Spleen (tissue), 11 donors: ENCODE data around the gene KRT16. TPM values are rescaled to one million over a fixed set of nuclear protein-coding genes. Genes with fewer than 3 reads are reported as not detected.
"Not testable (repeated sequence)": the region's sequence is repeated elsewhere in the genome, so short reads cannot be mapped to it uniquely, and the experiment has no call there.

ENCODE experiments used
- DNase-seq: peaks from one replicate; pipeline ENCODE4 v3.0.0-alpha.2; 2020
- H3K27ac ChIP-seq, 8 donors: fragments of 200-600 bp; sonication (generic) in 7 of 8; 1 replicate in 4 of 8; 2 replicates in 4 of 8; pipeline versions ENCODE4 v1.5.0 to v1.8.0; 2016 to 2021; ENCODE audit warnings: inconsistent platforms in 4 of 8, mild to moderate bottlenecking in 4 of 8, moderate library complexity in 1 of 8
- H3K27me3 ChIP-seq, 7 donors: fragments of 200-600 bp; sonication (generic) in 6 of 7; replicated peaks in 1 of 7; 1 replicate in 4 of 7; 2 replicates in 3 of 7; pipeline versions ENCODE4 v1.5.0 to v1.8.0; 2016 to 2021; ENCODE audit warnings: inconsistent platforms in 3 of 7, mild to moderate bottlenecking in 1 of 7
- H3K36me3 ChIP-seq, 6 donors: fragments of 200-600 bp; sonication (generic) in 5 of 6; 1 replicate in 4 of 6; 2 replicates in 2 of 6; pipeline versions ENCODE4 v1.5.0 to v1.8.0; 2016 to 2021; ENCODE audit warnings: inconsistent platforms in 2 of 6
- H3K4me1 ChIP-seq, 6 donors: fragments of 200-600 bp; sonication (generic) in 5 of 6; 1 replicate in 3 of 6; 2 replicates in 3 of 6; pipeline versions ENCODE4 v1.5.0 to v1.8.0; 2016 to 2021; ENCODE audit warnings: inconsistent platforms in 3 of 6
- H3K4me3 ChIP-seq, 8 donors: fragments of 200-600 bp; sonication (generic) in 7 of 8; 1 replicate in 4 of 8; 2 replicates in 4 of 8; pipeline versions ENCODE4 v1.5.0 to v1.8.0; 2016 to 2021; ENCODE audit warnings: inconsistent platforms in 4 of 8, mild to moderate bottlenecking in 4 of 8, moderate library complexity in 2 of 8
- H3K9me3 ChIP-seq, 8 donors: fragments of 200-600 bp; sonication (generic) in 7 of 8; 1 replicate in 4 of 8; 2 replicates in 4 of 8; pipeline versions ENCODE4 v1.5.0 to v1.8.0; 2016 to 2021; ENCODE audit warnings: inconsistent platforms in 4 of 8
- POLR2A ChIP-seq, 3 donors: fragments of 450-650 bp; IDR thresholded peaks; one replicate each; pipeline ENCODE4 v1.5.1; 2017; ENCODE audit warnings: antibody characterized with exemption in 3 of 3, mild to moderate bottlenecking in 1 of 3
- POLR2AphosphoS5 ChIP-seq, 3 donors: sonication (generic); formaldehyde crosslinking; IDR thresholded peaks; one replicate each; pipeline ENCODE4 v1.5.1; 2017; ENCODE audit warnings: antibody characterized with exemption in 3 of 3
- WGBS, 5 donors: extraction: QIAGEN DNeasy Blood & Tissue Kit in 3 of 5; methylation state at CpG; one replicate each; pipeline versions ENCODE4 v1.1.5 to v1.1.7; 2013 to 2018; 5-methylcytosine and 5-hydroxymethylcytosine counted together
- intact Hi-C: fragments of 100-400 bp; cut with DNase I; formaldehyde crosslinking; loops from one replicate; pipeline ENCODE4 v1.15.0; 2023; ENCODE audit warnings: low total_unique reads
- polyA plus RNA-seq, 3 donors: library from polyadenylated mRNA; stranded (reverse); fragments of 200-250 nt; gene quantifications; one replicate each; pipeline ENCODE4 v1.2.1, GENCODE V29; 2013
- total RNA-seq, 7 donors: library from RNA; depleted of rRNA in 3 of 7; stranded (reverse); fragments of >200 nt in 3 of 7; fragmentation: NEBNext Ultra II Directional in 4 of 7; extraction: Animal tissue kit (Norgen Biotek cat#: 25700) in 4 of 7; gene quantifications; one replicate each; pipeline versions ENCODE4 v1.1.0 to v1.2.1, GENCODE V29; 2016 to 2021
- TF ChIP-seq, protein P1 (sequence below), 11 experiments: fragments of 200-600 bp in 7 of 11; fragments of 450-650 bp in 4 of 11; sonication (generic) in 4 of 11; IDR thresholded peaks in 8 of 11; conservative IDR thresholded peaks in 3 of 11; 1 replicate in 7 of 11; 2 replicates in 4 of 11; pipeline versions ENCODE4 v1.4.0 to v1.8.0; 2016 to 2021; ENCODE audit warnings: antibody characterized with exemption in 11 of 11, inconsistent platforms in 4 of 11, mild to moderate bottlenecking in 1 of 11
- donor health status: healthy with polysubstance abuse.
- donor health status: DM: no; HTN: no; CAD: no; lungs with moderate emphysema.
- donor health status: DM: no; HTN: no; CAD: no.
- donor health status: Bipolar disorder and iron deficiency.
- donor health status: healthy.
- donor health status: DM: no; HTN: no; CAD: no.
- donor health status: DM: yes; HTN: yes; CAD: no.

KRT16 gene
- total and polyA plus RNA-seq, 10 donors = 0.07 to 0.19 TPM; not detected in 8

DNA sequence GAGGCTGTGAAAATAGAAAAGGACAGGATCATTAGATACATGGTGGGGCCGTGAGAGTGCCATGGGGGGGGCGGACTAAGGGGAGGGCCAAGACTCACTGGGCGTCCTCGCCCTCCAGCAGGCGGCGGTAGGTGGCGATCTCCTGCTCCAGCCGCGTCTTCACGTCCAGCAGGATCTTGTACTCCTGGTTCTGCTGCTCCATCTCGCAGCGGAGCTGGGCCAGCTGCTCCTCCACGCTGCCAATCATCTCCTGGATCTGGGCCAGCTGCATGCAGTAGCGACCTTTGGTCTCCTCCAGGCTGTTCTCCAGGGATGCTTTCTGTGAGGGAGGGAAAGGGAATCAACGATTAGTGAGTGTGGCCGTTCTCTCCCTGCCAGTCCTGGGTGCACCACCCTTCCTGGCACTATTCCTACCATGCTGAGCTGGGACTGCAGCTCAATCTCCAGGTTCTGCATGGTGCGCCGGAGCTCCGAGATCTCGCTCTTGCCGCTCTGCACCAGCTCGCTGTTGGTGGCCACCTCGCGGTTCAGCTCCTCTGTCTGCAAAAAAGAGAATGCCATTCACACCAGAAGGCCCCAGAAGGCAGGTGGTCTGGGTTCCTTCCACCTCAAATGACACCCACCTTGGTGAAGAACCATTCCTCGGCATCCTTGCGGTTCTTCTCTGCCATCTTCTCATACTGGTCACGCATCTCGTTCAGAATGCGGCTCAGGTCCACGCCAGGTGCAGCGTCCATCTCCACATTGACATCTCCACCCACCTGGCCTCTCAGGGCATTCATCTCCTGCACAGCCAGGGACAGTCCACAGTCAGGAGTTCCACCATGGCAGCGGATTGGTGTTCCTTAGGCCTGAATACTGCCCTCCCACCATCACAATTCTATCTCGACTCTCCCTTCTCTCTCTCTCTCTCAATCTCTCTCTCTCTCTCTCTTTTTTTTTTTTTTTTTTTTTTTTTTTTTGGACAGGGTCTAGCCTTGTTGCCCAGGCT, 29.1 kb downstream of the KRT16 start:
- intact Hi-C loops = no loop called here
- DNase-seq = no peak
- 80 to 91% (median 86%) methylated on average over 33 of the region's 33 CpGs for WGBS, 5 donors
- no peak for TF ChIP-seq POLR2A (IDR thresholded peaks at IDR 0.05)
- TF ChIP-seq, protein P1, sequence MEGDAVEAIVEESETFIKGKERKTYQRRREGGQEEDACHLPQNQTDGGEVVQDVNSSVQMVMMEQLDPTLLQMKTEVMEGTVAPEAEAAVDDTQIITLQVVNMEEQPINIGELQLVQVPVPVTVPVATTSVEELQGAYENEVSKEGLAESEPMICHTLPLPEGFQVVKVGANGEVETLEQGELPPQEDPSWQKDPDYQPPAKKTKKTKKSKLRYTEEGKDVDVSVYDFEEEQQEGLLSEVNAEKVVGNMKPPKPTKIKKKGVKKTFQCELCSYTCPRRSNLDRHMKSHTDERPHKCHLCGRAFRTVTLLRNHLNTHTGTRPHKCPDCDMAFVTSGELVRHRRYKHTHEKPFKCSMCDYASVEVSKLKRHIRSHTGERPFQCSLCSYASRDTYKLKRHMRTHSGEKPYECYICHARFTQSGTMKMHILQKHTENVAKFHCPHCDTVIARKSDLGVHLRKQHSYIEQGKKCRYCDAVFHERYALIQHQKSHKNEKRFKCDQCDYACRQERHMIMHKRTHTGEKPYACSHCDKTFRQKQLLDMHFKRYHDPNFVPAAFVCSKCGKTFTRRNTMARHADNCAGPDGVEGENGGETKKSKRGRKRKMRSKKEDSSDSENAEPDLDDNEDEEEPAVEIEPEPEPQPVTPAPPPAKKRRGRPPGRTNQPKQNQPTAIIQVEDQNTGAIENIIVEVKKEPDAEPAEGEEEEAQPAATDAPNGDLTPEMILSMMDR (IDR thresholded peaks at IDR 0.05 in 8 of 11, conservative IDR thresholded peaks at IDR 0.05 in 3 of 11) = no peak
- TF ChIP-seq POLR2AphosphoS5 (IDR thresholded peaks at IDR 0.05) = no peak
- Histone ChIP-seq H3K36me3 (no peaks in the 10 kb centered on the region), H3K4me1 (peaks cover 0 to 9% (median 2%) of the 10 kb centered on the region in 6 donors), H3K27ac (no peak overlapping the region), H3K9me3 (no peaks in the 10 kb centered on the region), H3K4me3 (no peak overlapping the region), H3K27me3 (peaks cover 0 to 51% (median 0%) of the 10 kb centered on the region in 7 donors)

DNA sequence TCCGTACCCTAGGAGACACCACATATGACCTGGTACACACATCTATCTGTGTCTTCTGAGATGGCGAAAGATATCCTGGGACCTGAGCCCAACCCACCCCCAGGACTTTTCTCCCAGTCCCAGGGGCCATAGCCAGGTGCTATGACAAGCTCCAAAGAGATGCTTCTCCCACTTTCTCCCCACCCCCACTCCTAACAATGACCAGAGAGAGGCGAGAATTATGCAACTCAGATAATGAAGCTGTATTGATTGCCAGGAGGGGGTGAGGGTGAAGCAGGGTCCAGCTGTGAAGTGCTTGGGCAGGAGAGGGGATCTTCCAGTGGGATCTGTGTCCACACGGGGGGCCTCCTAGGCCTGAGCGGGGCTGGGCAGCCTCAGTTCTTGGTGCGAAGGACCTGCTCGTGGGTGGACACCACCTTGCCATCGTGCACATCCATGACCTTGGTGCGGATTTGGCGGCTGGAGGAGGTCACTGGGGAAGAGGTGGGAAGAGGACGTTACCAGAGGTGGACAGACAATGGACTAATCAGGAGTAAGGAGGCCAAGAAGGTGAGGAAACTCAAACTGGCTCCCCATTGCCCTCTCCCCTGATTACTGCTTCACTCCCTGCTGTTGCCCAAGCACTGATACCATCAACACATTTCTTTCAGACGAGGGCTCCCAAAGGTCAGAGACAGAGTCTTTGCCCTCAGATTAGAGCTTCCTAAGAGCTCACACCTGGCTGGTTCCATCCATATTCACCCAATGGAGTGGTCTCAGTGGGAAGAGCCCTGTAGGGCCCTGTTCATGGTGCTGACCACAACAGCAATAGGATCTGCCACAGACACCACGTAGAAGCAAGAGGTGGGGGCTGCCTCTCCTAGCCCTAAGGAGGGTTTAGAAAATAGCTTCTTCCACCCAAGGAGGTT, 30.3 kb downstream of the KRT16 start:
- H3K27ac ChIP-seq, DNase-seq, H3K4me1 ChIP-seq, H3K4me3 ChIP-seq, intact Hi-C loops, H3K36me3 ChIP-seq, H3K9me3 ChIP-seq: not testable (repeated sequence)
- H3K27me3 ChIP-seq = peaks cover 0 to 60% (median 0%) of the 10 kb centered on the region in 7 donors
- WGBS, 5 donors = 80 to 89% (median 87%) methylated on average over 13 of the region's 13 CpGs

DNA sequence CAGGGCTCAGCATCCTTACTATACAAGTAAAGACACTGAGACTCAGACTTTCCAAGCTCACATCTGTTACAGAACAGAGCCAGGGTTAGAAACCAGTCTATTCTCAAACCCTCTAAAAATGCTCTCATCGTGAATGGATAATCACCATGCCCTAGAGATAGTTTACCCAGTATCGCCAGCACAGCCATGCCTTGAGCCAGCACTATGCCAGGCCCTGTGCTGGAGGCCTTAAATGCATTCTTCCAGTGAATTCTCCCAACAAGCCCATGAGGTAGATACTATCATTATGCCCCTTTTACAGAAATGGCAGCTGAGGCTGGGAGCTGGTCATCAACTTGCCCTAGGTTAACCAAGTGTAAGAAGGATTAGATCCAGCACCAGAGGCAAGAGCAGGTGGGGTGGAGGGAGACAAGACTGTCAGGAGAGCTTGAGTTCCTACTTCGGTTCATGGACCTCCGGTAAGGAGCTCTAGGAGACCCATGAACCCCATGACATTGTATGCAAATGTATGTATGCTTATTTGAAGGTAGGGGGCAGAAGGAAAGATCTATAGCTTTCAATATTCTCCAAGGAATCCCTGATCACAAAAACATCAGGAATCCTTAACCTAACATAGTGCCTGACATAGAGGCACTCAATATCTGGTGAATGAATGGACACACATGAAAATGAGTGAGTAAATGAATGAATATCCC, 31.1 kb downstream of the KRT16 start:
- Histone ChIP-seq H3K4me3 (no peak overlapping the region), H3K27me3 (peaks cover 0 to 69% (median 5%) of the 10 kb centered on the region in 7 donors), H3K9me3 (no peaks in the 10 kb centered on the region), H3K27ac (no peak overlapping the region), H3K36me3 (no peaks in the 10 kb centered on the region), H3K4me1 (peaks cover 0 to 9% (median 2%) of the 10 kb centered on the region in 6 donors)
- intact Hi-C loops = no loop called here
- DNase-seq = no peak
- TF ChIP-seq, protein P1 (IDR thresholded peaks at IDR 0.05 in 8 of 11, conservative IDR thresholded peaks at IDR 0.05 in 3 of 11) = no peak
- TF ChIP-seq POLR2A (IDR thresholded peaks at IDR 0.05) (no peak), POLR2AphosphoS5 (IDR thresholded peaks at IDR 0.05) (no peak)
- WGBS, 5 donors = 85 to 96% (median 90%) methylated on average over 4 of the region's 4 CpGs

DNA sequence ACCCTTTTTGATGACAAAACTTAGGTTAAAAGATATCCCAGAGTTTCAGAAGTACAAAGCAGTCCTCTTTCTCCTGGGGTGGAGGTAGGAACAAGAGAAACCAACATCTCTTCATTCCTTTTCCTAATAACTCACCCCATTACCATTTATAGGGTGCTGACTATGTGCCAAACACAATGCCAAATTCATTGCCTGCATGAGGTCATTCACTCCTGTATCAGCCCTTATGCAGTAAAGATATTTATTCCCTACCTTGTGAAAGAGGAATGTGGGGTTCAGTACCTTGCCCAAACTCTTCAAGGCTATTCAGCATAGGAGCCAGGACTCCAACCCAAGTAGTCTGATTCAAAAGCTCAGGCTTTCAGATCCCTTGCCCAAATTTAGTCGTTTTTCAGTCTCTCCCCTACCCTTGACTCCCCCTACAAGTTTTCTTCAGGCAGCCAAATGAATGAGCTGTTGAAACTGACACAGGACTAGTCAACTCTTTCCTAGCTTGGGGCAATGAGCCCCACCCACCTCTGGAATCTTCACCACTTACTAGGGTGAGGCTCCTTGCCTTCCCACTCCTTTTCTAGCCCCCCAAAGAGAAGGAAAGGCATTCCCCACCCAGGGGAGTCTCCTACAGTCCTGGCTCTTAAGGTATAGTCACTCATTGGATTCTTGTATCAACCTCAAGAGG, 31.7 kb downstream of the KRT16 start:
- intact Hi-C loops = no loop called here
- H3K4me3 ChIP-seq = no peak overlapping the region
- H3K9me3 ChIP-seq = no peaks in the 10 kb centered on the region
- 37 to 73% (median 54%) methylated on average over 1 of the region's 1 CpG for WGBS, 5 donors
- no peaks in the 10 kb centered on the region for H3K36me3 ChIP-seq
- no peak overlapping the region for H3K27ac ChIP-seq
- TF ChIP-seq POLR2AphosphoS5 (IDR thresholded peaks at IDR 0.05) (no peak), POLR2A (IDR thresholded peaks at IDR 0.05) (no peak)
- TF ChIP-seq, protein P1 (IDR thresholded peaks at IDR 0.05 in 8 of 11, conservative IDR thresholded peaks at IDR 0.05 in 3 of 11) = no peak
- no peak for DNase-seq
- H3K27me3 ChIP-seq = peaks cover 0 to 73% (median 6%) of the 10 kb centered on the region in 7 donors
- peaks cover 0 to 9% (median 2%) of the 10 kb centered on the region in 6 donors for H3K4me1 ChIP-seq
